ENCODE results near the gene APBB2. TPM values are rescaled to one million over a fixed set of nuclear protein-coding genes. Genes with fewer than 3 reads are reported as not detected.
A peak's percentile ranks its signal among the peaks of the same experiment; 100 is the strongest.

APBB2 gene
- polyA plus RNA-seq, 3 donors: 0.15 to 0.33 TPM; not detected in 1

DNA sequence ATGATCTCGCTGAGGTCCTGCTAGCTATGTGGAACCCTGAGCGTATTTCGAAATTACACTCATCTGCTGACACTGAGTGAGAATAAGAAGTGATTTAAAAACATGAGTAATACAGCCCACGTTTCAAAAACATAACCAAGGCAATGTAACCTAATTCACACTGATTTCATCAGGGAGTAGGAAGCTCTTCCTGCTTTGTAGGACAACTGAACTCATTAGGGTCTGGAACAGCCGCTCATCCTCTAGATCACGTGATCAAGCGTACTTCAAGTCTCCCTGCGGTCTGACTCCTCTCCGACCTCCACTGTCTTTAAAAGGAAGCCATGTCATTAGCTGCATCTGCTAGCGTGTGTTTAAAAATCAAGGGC lies 326.6 kb downstream of the APBB2 start:
- no peaks in the 10 kb centered on the region for H3K27me3 ChIP-seq (ENCODE audit: control insufficient read depth in 2 of 2, insufficient read depth in 2 of 2, low read length in 2 of 2)
- H3K9me3 ChIP-seq (replicated peaks in 1 of 2; ENCODE audit: control insufficient read depth in 1 of 2, insufficient read depth in 1 of 2, low read length in 2 of 2): no peaks in the 10 kb centered on the region
- H2AFZ ChIP-seq (ENCODE audit: insufficient read depth, low read depth, low read length, poor library complexity, severe bottlenecking): no peak overlapping the region
- WGBS (ENCODE audit: insufficient coverage): 61% methylated on average over 5 of the region's 10 CpGs
- H3K9ac ChIP-seq (ENCODE audit: insufficient read depth, low read length, poor library complexity, severe bottlenecking): no peak overlapping the region
- H3K4me2 ChIP-seq (replicated peaks; ENCODE audit: extremely low read depth, low read length, poor library complexity, severe bottlenecking): no peak overlapping the region
- H3K36me3 ChIP-seq (replicated peaks in 1 of 2; ENCODE audit: control insufficient read depth in 1 of 2, insufficient read depth in 2 of 2, low read length in 2 of 2): no peaks in the 10 kb centered on the region
- Mint-ChIP-seq H3K27me3 (ENCODE audit: low read depth in 3 of 3) (peaks cover 0 to 6% (median 0%) of the 10 kb centered on the region in 3 donors), H3K4me3 (no peak overlapping the region), H3K9me3 (peaks cover 0 to 8% (median 0%) of the 10 kb centered on the region in 7 donors), H3K27ac (peak overlapping the region in 2 of 7 donors; percentile 21 to 27), H3K4me1 (peaks cover 11% of the 10 kb centered on the region), H3K36me3 (peaks cover 0 to 7% of the 10 kb centered on the region in 2 donors)
- DNase-seq: peak; percentile 32 to 68 (median 33)
- TF ChIP-seq, protein P1, sequence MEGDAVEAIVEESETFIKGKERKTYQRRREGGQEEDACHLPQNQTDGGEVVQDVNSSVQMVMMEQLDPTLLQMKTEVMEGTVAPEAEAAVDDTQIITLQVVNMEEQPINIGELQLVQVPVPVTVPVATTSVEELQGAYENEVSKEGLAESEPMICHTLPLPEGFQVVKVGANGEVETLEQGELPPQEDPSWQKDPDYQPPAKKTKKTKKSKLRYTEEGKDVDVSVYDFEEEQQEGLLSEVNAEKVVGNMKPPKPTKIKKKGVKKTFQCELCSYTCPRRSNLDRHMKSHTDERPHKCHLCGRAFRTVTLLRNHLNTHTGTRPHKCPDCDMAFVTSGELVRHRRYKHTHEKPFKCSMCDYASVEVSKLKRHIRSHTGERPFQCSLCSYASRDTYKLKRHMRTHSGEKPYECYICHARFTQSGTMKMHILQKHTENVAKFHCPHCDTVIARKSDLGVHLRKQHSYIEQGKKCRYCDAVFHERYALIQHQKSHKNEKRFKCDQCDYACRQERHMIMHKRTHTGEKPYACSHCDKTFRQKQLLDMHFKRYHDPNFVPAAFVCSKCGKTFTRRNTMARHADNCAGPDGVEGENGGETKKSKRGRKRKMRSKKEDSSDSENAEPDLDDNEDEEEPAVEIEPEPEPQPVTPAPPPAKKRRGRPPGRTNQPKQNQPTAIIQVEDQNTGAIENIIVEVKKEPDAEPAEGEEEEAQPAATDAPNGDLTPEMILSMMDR (IDR thresholded peaks at IDR 0.05): no peak
- no peaks in the 10 kb centered on the region for H3K4me1 ChIP-seq (ENCODE audit: control insufficient read depth in 1 of 2, insufficient read depth in 2 of 2, low read length in 2 of 2)
- intact Hi-C loops (cut with micrococcal nuclease): no loop called here
- H3K79me2 ChIP-seq (ENCODE audit: insufficient read depth, low read length): no peaks in the 10 kb centered on the region
- H3K4me3 ChIP-seq (replicated peaks in 1 of 3; ENCODE audit: low read depth in 2 of 3, low read length in 3 of 3): no peak overlapping the region
- no peak overlapping the region for H3K27ac ChIP-seq (ENCODE audit: low read depth in 1 of 2, low read length in 2 of 2)
- H4K20me1 ChIP-seq (ENCODE audit: insufficient read depth, low read length): no peaks in the 10 kb centered on the region

DNA sequence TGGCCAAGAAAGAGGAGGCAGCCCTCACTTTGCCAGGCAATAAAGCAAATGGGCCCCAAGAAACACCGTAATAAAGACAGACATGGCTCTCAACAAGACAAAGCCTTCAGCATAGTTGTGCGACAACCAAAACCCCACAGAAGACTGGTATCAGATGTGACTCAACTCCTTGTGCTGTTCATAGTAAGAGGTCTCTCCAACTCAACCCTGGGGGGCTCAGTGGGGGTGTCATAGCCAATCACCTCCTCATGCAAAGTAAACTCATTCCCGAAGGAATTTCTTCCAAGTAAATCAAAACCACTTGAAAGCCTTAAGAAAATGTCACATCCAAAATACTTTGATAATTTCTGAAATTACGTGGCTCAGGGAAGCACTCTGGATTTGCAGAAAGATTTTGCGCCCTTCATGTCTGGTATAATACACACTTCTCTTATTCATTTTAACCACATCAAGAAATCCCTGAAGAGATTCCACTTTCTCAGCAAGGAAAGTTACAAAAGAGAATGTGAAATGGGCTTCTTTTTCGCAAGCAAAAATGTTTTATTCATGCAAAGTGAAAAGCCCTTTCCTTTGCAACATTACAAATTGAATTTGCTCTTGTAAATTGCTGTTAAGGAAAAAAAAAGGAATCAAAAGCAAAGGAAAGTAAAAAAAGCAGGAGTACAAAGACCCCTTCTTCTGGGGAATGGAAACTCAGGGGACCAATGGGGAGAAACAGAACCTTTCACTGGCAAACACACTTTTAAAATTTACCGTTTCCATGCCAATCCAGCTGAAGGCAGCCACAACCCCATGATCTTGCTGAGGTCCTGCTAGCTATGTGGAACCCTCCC lies 327.2 kb downstream of the APBB2 start:
- H3K27me3 ChIP-seq (ENCODE audit: control insufficient read depth in 2 of 2, insufficient read depth in 2 of 2, low read length in 2 of 2): no peaks in the 10 kb centered on the region
- no peaks in the 10 kb centered on the region for H3K79me2 ChIP-seq (ENCODE audit: insufficient read depth, low read length)
- Mint-ChIP-seq H3K27ac (peak overlapping the region in 1 of 7 donors; percentile 27), H3K27me3 (ENCODE audit: low read depth in 3 of 3) (peaks cover 0 to 8% (median under 1%) of the 10 kb centered on the region in 3 donors), H3K9me3 (peaks cover 0 to 8% (median 0%) of the 10 kb centered on the region in 7 donors), H3K4me1 (peaks cover 15% of the 10 kb centered on the region), H3K4me3 (no peak overlapping the region), H3K36me3 (peaks cover 0 to 11% of the 10 kb centered on the region in 2 donors)
- no peak overlapping the region for H3K4me3 ChIP-seq (replicated peaks in 1 of 3; ENCODE audit: low read depth in 2 of 3, low read length in 3 of 3)
- intact Hi-C loops (cut with micrococcal nuclease): no loop called here
- no peaks in the 10 kb centered on the region for H3K36me3 ChIP-seq (replicated peaks in 1 of 2; ENCODE audit: control insufficient read depth in 1 of 2, insufficient read depth in 2 of 2, low read length in 2 of 2)
- no peak overlapping the region for H3K4me2 ChIP-seq (replicated peaks; ENCODE audit: extremely low read depth, low read length, poor library complexity, severe bottlenecking)
- DNase-seq: no peak
- TF ChIP-seq, protein P1 (IDR thresholded peaks at IDR 0.05): no peak
- H3K9me3 ChIP-seq (replicated peaks in 1 of 2; ENCODE audit: control insufficient read depth in 1 of 2, insufficient read depth in 1 of 2, low read length in 2 of 2): no peaks in the 10 kb centered on the region
- no peak overlapping the region for H3K27ac ChIP-seq (ENCODE audit: low read depth in 1 of 2, low read length in 2 of 2)
- no peak overlapping the region for H3K9ac ChIP-seq (ENCODE audit: insufficient read depth, low read length, poor library complexity, severe bottlenecking)
- WGBS (ENCODE audit: insufficient coverage): 90% methylated on average over 2 of the region's 7 CpGs
- no peaks in the 10 kb centered on the region for H3K4me1 ChIP-seq (ENCODE audit: control insufficient read depth in 1 of 2, insufficient read depth in 2 of 2, low read length in 2 of 2)
- H2AFZ ChIP-seq (ENCODE audit: insufficient read depth, low read depth, low read length, poor library complexity, severe bottlenecking): no peak overlapping the region
- H4K20me1 ChIP-seq (ENCODE audit: insufficient read depth, low read length): no peaks in the 10 kb centered on the region
